HG02571 (cell line): ENCODE data around the gene MAOB.

Experiments
- ATAC-seq: cut with Tn5 transposase; IDR thresholded peaks from one replicate; pipeline ENCODE4 v1.9.1; 2021; ENCODE audit warnings: mild to moderate bottlenecking, moderate library complexity; ENCODE audit not compliant: unreplicated experiment

The MAOB gene

DNA sequence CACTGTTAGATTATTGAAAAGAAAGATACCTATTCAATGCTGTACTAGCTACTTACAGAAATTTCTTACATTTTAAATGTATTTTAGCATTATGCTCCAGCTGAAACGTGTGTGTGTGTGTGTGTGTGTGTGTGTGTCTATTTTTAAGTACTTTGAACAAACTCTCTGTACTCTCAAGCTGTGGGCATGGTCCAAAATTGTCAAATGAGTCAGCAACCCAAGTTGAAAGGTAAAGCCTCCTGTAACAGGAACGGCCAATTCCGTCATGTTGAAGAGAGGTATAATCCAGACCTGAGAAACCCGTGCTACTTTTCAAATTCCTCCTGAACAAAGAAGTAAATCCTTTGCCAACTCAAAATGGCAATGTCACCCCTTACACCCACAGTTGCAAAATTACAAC is 20.5 kb downstream of the MAOB start:
- no peak for ATAC-seq

DNA sequence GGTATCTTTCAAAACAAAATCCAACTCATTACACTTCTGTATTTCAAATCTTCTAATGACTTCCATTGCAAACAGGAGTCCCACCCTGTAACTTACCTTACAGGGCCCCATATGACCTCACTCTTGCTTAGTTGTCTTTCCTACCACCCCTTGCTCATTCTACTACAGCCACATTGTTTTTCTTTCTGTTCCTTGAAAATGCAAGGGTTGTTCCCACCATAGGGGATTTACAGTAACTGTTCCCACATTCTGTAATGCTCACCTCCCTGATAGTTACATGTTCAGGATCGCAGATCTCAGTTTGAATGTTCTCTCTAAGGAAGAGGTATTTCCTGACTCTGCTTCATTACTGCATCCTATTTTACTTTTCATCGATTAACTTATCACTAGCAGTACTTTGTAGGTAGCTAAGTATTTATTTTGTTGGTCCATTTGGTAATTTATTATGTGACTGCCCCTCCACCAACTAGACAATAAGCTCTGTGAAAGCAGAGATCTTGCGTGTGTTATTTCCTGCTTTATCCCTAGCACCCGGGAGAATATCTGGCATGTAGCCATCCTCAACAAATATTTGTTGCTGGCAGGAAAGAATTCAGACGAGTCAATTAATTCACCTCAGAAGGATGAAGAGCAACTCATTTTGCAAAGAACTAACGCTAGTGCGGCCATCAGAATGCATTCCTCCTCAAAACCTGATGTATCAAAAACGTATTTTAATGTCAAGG is 21.4 kb downstream of the MAOB start:
- ATAC-seq, result no peak

DNA sequence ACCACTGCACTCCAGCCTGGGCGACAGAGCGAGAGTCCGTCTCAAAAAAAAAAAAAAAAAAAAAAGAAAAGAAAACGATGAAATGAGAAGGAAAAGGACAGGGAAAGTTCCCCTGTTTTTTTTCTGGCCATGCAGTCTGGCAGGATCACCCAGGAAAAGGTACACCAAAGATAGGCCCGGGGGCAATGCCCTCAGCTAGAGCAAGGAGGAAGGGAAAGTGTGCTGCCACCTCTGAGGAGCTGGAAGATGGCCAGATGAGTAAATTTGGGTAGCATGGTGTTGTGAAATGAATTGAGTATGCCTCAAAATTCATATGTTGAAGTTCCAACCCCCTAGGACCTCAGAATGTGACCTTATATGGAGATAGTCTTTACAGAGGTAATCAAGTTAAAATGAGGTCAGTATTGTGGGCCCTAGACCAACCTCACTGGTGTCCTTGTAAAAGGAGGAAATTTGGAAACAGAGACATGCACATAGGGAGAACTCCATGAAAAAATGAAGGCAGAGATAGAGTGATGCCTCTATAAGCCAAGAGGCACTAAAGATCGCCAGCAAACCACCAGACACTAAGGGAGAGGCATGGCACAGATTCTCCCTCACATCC is 28.9 kb downstream of the MAOB start:
- no peak for ATAC-seq

DNA sequence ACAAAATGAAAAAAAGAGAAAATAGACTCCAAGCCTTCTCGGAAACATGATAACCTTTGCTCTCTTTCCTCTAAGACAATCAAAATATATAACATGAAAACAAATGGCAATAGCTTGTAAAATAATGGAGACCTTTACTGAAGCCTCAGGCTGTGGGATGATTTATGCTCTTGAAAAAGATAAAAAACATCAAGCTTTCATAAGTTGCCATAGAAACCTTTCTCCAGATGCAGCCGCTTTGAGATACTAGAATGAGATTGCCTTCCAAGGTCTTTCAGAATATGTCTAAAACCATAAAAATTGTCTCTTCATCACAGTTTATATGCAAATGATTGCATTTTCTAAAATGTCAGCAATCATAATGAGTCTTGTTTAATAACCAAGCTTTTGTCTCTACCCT is 31.6 kb downstream of the MAOB start:
- ATAC-seq, result no peak

DNA sequence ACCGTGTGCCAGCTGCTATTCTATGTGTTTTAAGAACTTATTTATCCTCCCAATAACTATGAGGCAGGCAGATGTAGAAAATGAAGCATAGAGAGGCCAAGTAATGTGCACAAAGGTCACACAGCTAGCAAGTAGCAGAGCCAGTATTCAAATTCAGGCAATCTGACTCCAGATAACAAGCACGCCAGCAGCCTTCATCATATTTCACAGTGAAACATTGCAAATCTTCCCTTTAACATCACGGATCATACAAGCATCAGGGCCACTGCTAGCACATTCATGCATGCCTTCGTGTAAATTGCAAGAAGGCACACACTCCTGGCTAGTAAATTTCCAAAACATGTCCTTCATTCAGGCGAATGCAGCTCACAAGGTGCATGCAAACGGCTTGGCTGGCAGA is 33.1 kb downstream of the MAOB start:
- ATAC-seq, result no peak

DNA sequence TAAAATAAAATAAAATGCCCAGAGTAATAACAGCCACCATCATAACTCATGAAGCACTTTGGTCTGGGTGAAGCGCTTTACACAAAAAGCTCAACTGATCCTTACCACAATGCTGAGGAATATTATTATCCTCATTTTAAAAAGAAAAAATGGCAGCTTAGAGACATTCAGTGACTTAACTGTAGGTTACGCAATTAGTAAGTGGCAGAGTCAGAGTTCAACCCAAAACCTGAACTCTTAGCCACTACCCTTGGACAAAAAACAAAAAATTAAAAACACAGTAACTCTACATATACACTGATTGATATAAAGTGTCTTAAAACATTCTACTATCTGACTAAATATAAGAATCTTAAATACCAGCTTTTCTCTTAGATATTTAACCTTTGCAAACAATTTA is 34.9 kb downstream of the MAOB start:
- ATAC-seq, result no peak

DNA sequence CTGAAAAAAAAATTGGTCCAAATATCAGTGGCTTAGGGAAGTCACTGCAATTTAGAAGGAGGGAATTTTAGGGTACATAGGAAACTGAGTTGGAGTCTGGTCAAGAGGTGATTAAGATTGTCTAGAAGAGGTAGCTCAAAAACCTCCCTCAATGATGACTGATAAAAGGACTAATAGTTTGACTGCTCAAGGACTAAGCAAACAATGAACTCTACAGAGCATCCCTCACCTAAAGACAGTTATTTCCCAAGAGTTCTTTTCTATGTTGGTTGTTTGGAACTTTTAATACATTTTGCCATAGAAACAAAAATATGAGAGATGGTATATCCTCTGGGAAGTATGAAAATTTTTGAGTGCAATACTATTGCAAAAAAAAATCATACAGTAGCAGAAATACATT is 35.7 kb downstream of the MAOB start:
- ATAC-seq, result no peak

DNA sequence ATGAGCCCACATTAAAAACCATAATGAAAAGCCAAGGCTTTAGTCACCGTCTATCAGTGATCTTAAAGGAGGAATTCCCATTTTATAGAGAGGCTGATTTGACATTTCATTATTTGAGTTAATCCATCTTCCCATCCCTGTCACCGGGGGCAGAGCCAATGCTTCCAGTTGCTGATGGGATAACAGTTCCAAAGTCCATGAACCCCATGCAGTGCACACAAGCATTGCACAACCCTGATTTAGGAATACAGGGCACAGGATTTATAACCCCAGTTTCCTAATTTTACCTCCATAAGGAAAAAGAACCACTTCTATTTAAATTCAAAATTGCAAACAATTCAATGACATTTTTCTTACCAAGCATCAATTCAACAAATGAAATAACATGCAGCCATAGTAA is 36.5 kb downstream of the MAOB start:
- no peak for ATAC-seq

DNA sequence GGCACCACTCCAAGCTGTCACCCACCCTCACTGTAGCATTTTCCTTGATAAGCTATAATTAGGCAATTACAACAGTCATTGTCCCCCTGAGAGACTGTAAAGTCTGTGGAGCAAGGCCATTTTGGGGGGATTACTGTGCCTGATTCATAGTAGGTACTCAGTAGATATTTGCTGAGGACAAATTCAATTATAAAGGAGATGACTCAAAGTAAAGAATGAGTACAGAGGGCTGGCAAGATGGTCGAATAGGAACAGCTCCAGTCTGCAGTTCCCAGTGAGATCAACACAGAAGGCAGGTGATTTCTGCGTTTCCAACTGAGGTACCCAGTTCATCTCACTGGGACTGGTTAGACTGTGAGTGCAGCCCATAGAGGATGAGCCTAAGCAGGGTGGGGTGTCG is 42.0 kb downstream of the MAOB start:
- no peak for ATAC-seq

DNA sequence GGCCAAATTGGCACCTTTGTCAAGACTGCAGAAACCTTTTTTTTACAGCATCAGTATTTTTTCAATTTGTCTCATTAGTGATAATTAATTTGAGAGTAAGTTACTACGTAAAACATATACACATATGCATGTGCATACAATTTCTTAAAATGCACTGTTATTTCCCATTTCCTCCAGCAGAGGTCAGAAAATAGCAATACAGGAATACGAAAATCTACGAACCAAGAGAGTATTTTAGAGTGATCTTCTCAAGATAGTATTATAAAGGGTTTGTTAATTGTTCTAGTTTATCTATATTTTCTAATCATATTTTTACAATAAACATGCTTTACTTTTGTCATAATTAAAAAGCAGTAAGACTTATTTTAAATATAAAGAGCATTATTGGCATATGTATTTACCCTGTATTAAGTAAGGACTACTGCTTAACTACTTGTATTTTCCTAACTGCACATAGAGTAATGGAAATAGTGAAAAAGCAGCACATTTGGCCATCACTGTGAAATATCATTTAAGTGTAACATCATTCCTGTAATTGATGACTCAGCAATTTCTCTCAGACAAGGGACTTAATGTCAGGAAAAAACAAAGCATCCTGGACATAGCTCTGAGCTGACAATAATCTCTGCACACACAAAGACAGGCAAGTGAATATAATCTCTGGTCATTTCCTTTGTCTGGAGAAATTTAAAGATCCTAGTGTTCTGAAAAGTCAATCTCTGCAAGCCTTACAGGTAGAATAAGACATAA is 45.6 kb downstream of the MAOB start:
- no peak for ATAC-seq

DNA sequence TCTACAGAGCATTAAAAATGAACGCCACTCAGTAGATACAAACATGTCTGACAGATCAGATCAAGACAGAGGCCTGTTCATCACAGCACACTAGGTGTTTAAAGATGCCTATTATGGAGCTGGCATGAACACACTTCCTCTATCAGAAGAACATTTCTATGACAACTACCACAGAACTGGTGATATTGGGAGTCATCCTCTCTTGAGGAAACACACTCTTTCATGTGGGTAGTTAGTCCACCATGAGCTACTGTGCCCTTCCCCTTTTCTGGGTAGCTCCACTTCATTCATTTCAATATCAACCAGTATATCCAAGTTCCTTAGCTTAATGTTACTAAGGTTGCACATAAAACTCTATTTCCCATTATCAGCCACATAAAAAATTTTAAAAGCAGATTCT is 46.7 kb downstream of the MAOB start:
- ATAC-seq, result no peak

DNA sequence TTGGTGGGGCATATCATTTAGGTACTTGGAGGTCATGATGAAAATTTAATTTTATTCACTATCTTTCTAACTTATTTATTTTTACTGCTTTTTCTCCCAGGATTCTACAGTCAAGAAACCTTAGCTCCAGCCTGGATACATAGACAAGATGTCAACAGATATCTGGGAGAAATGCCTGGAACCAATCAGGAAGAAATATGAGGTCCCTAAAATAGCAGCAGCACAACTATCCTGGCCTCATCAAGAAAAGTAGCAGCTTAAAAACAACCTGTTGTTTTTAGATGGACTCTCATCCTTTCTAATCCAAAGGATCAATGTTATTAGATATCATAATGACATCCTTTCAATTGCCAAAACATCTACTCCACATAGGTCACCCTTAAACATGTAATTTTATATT is 54.5 kb downstream of the MAOB start:
- no peak for ATAC-seq

DNA sequence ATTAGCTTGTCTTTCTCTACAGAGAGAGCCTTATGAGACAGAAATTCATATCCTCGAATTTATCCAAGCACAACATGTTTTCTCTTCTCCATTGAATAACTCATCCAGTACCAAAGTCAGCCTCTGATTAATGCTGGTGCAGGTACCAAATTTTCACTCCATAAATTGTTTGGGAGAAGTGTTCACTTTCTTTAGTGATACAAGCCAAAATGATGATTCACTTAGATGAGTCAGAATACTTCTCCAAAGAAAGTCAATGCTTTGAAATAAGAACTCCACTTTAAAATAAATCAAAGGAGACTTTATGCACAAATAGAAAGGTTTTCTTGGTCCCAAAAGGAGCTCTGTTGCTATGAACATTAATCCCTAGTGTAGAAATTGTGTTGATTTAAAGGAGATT is 60.2 kb downstream of the MAOB start:
- no peak for ATAC-seq

DNA sequence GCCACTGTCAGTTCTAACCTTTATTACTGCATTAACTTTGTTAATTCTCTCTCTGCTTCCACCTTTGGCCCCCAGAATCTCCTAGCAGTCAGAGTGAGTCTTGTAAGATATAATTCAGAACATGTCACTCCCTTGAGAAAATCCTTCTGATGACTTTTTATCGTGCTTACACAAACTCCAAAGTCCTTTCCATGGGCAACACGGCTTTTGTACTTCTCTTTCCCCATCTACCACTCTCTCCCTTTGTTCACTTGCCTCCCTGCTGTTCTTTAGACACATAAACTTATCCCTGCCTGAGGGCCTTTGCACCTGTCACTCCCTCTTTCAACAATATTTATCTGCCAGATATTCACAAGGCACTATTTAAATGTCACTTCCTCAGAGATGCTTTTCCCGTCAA is 64.8 kb downstream of the MAOB start:
- no peak for ATAC-seq

DNA sequence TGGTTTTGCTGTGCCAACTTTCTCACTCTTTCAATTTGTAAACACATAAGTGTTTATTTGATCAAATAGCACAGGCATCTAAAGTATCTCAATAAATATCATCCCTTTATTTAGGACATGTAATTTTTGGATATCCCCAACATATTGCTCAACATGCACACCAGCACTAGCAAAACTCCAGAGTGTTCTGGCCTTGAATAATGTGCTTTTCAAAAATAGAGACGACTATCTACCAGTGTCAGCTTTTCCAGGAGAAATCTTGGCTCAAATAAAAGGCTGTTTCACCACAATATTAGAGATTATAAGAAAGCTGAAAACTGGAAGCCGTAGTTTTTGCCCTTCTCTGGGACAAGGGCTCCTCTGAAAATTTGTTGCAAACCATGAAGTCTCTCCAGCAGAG is 67.0 kb downstream of the MAOB start:
- ATAC-seq, result no peak

DNA sequence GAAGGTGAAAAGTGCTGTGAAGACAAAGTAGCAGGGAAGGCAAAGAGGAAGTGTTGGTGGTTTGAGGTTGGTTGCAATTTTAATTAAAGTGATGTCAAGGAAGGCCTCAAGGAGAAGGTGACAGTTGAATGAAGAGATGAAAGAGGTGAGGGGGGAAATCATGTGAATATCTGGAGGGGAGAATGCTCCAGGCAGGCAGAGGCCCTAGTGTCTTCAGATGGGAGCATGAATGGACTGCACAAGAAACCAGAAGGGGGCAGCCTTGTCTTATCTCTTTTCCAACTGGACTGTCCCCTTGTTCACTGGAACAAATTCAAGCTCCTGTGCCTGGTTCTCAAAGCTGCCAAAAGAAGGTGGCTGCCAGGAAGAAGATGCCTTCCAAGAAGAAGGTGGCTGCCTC is 68.4 kb downstream of the MAOB start:
- no peak for ATAC-seq

DNA sequence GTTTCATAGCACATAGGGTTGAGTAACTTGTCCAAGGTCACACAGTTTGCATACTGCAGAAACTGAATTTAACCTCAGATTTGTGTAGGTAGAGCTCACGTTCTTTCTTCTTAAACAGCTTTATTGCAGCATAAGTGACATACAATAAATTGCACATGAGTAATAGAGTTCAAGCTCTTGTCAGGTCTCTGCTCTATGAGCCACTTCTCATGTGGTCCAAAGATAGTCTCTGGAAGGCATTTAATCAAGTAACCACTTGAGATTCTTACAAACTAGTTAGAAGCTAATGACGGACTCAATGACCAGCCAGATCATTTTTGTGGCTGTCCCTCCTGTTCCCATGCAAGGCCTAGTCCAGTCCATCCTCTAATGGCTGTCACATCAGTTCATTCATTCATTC is 68.9 kb downstream of the MAOB start:
- ATAC-seq, result no peak

DNA sequence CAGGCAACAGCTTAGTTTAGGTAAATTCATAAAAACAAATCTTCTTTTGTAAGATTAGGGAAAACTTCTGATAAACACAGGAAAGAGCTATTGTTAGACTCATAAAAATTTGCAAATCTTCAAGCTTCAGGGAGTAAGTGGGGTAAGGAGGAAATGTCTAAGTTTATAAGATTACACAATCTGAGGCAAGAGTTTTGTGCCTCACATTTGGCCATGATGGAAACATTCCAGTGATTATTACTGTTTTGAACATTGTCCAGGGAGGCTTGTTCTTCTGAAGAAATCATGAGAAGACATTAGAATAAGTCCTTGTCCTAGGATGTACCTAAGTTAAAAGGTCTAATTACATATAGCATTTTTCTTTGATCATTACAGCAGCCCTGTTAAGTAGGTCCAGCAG is 72.8 kb downstream of the MAOB start:
- ATAC-seq, result no peak

DNA sequence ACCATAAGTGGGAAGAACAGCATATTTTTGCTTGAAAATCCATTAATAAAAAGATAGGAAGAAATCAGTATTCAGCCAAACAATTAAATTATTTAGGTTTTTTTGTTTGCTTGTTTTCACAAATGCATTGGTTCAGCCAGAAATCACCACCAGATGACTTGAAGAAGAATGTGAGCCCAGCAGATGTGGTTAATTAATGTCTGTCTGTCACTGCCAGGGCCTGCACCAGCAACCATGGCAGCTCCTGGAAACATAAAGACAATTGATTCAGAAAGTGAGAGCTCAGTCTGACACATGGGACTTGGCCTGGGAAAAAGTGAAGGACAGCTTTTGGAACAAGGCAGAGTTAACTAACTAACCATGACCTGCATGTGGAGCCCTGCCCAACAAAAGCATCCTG is 74.0 kb downstream of the MAOB start:
- no peak for ATAC-seq

DNA sequence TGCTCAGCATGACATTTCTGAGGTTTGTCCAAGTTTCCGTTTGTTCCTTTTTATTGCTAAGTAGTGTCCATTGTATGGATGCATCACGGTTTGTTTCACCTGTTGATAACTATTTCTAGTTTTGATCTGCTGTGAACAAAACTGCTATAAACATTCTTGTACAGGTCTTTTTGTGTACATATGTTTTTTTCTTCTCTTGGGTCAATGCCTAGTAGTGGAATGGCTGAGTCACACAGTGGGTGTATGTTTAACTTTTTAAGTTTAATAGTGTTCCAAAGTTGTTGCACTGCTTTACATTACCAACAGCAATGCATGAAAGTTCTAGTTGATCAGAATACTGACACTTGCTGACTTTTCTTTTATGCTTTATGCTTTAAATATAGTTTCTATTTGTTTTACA is 76.7 kb downstream of the MAOB start:
- ATAC-seq, result no peak

DNA sequence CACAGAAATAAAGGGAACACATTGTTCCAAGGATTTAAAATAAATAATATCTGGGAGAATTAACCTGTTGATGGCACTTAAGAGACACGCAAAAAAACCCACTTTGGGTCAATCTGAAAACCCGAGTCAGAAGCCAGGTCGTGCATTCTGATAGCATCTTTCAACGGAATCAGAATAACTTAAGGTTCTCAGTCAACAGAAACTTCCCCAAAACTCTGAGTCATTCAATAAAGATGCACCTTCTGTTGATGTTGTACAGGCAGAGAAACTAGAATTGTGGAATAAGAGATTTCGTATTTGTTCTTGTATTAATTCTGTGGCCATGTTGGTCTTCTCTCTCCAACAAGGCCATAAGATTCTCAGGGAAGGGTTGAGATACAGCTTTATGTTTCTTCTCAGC is 78.2 kb downstream of the MAOB start:
- no peak for ATAC-seq

DNA sequence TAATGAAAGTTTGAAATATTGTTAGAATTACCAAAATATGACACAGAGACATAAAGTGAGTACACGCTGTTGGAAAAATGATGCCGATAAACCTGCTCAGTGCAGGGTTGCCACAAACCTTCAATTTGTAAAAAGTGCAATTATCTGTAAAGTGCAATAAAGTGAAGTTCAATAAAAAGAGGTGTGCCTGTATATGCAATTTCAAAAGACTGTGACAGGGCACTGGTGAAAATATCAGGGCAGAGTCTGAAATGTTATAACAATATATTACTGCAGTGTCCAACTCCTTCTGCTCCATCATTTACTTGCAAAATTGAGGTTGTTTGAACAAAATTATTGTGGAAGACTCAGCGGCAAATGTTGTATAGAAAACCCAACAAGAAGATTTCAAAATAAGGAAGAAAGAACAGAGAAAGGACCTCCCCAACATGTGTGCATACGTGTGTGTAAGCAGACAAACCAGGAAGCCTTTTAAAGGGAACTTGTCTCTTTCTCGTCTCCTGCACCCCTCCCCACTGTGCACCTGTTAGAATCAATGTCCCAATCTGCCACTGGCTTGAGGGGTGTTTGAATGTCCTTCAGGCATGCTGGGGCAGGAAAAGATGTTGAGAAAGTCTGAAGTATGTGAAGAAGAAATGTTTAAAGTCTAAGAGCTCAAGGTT is 96.2 kb downstream of the MAOB start:
- no peak for ATAC-seq
